Psoas muscle (tissue), 8 donors: ENCODE data around the gene CDT1. TPM values are rescaled to one million over a fixed set of nuclear protein-coding genes. Genes with fewer than 3 reads are reported as not detected.

Experiments used
- ATAC-seq, 4 donors: fragments of 200-7000 bp; cut with Tn5 transposase; one replicate each; pipeline ENCODE4 v1.9.1; 2020; ENCODE audit warnings: moderate library complexity in 3 of 4, mild to moderate bottlenecking in 2 of 4
- DNase-seq, 2 donors: peaks; one replicate each; pipeline ENCODE4 v3.0.0-alpha.2; 2020
- H3K27ac ChIP-seq: fragments of 200-600 bp; one replicate; pipeline ENCODE4 v1.8.0; 2022
- H3K27me3 ChIP-seq, 3 donors: fragments of 200-600 bp in 1 of 3; one replicate each; pipeline versions ENCODE4 v1.6.1 to v1.8.0; 2013 to 2022; ENCODE audit warnings: low read length in 2 of 3, mild to moderate bottlenecking in 2 of 3, moderate library complexity in 1 of 3; ENCODE audit not compliant: insufficient read depth in 3 of 3
- H3K36me3 ChIP-seq, 2 donors: fragments of 200-600 bp in 1 of 2; one replicate each; pipeline versions ENCODE4 v1.6.1 to v1.8.0; 2013 to 2022; ENCODE audit warnings: low read depth in 1 of 2, mild to moderate bottlenecking in 1 of 2, moderate library complexity in 1 of 2; ENCODE audit not compliant: insufficient read depth in 1 of 2
- H3K4me1 ChIP-seq: fragments of 200-600 bp; one replicate; pipeline ENCODE4 v1.8.0; 2022
- H3K4me3 ChIP-seq: fragments of 200-600 bp; one replicate; pipeline ENCODE4 v1.8.0; 2022; ENCODE audit warnings: mild to moderate bottlenecking
- H3K9me3 ChIP-seq: fragments of 200-600 bp; one replicate; pipeline ENCODE4 v1.8.0; 2022
- WGBS, 3 donors: extraction: QIAGEN DNeasy Blood & Tissue Kit; methylation state at CpG; one replicate each; pipeline versions ENCODE4 v1.1.6 to v1.1.7; 2013; 5-methylcytosine and 5-hydroxymethylcytosine counted together
- intact Hi-C, 2 donors: fragments of 100-400 bp; cut with DNase I; formaldehyde crosslinking; loops; one replicate each; pipeline versions ENCODE4 v1.11.0 to v1.14.2; 2022
- polyA plus RNA-seq, 3 donors: library from polyadenylated mRNA; stranded (reverse); fragments of 200-250 nt; gene quantifications; one replicate each; pipeline ENCODE4 v1.2.3, GENCODE V29; 2013
- total RNA-seq, 4 donors: library from RNA; stranded (reverse); fragmentation: NEBNext Ultra II Directional in 2 of 4; extraction: Animal tissue kit (Norgen Biotek cat#: 25700) in 2 of 4; gene quantifications; one replicate each; pipeline versions ENCODE4 v1.2.1 to v1.2.4, GENCODE V29; 2021 to 2023
- TF ChIP-seq, protein P1 (sequence below): fragments of 200-600 bp; IDR thresholded peaks from one replicate; pipeline ENCODE4 v1.8.0; 2022; ENCODE audit warnings: antibody characterized with exemption
- donor health status: healthy with polysubstance abuse.
- donor health status: DM: no; HTN: no; CAD: no; lungs with moderate emphysema.
- donor health status: Bipolar disorder and iron deficiency.
- donor health status: healthy.
- donor health status: DM: yes; HTN: yes; CAD: no.
- donor health status: DM: no; HTN: no; CAD: no.
- donor health status: DM: no; HTN: no; CAD: no.
- donor health status: DM: yes; HTN: yes; CAD: no.

CDT1 gene
- total and polyA plus RNA-seq, 7 donors, result 0.03 to 0.59 (median 0.15) TPM; not detected in 1

DNA sequence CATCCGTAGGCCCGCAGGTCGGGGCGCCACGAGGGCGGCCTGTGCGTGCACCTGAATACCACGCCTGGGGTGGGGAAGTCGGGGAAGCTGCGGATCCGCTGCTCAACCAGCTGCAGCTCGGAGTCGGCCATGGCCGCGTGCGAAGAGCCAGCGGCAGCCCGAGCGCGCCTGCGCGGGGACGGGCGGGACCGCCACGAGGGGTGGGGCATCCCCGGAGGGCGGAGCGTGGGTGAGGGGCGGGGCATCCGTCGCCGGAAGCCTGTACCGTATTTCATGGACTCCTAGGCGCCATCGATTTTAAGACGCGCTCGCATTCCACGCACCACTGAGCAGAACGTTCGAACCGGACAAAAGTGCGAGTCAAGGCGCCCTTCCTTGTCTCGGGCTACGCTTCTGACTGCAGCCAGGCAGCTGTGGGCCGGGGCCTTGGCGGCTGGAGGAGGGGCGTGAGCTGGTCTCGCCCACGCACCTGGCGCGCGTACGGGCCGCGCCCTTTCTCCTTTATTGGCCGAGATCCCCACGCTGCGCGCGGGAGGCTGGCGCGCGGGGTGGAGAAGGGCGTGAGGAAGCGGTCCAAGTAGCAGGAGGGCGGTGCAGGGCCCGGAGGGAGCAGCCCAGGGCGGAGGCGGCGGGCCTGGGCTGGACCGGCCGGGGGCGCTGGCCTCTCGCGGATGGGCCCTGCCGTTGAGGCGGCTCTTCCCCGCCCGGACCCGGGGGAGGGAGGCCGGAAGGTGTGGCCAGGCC is 8.4 kb downstream of the CDT1 start, which contains the start of gene APRT:
APRT (minus strand) TSS at position 160 of the 744 bp plus-strand sequence; CDS start at position 131, 29 bp downstream.
- DNase-seq (peak; percentile 94 to 98), ATAC-seq (peak; percentile 90 to 93 (median 93))
- intact Hi-C loops, result loop anchor here (5.0 to 10.0 kb wide), 5 partner anchors 45 to 405 kb away; partner anchors contain the start of genes ACSF3 (in 2 of the 2), GALNS (in 1 of the 2), TRAPPC2L (in 1 of the 2) and ZNF778 (in 1 of the 2)
- peak within 1 kb of the TSS; percentile 88 for H3K4me3 ChIP-seq
- 1% methylated on average over 24 to 84 of the region's 84 CpGs for WGBS, 3 donors
- no peaks in the 10 kb centered on the region for H3K9me3 ChIP-seq
- peaks cover 13% of the 10 kb centered on the region for H3K4me1 ChIP-seq
- H3K27ac ChIP-seq, result peak within 1 kb of the TSS; percentile 93
- TF ChIP-seq, protein P1, sequence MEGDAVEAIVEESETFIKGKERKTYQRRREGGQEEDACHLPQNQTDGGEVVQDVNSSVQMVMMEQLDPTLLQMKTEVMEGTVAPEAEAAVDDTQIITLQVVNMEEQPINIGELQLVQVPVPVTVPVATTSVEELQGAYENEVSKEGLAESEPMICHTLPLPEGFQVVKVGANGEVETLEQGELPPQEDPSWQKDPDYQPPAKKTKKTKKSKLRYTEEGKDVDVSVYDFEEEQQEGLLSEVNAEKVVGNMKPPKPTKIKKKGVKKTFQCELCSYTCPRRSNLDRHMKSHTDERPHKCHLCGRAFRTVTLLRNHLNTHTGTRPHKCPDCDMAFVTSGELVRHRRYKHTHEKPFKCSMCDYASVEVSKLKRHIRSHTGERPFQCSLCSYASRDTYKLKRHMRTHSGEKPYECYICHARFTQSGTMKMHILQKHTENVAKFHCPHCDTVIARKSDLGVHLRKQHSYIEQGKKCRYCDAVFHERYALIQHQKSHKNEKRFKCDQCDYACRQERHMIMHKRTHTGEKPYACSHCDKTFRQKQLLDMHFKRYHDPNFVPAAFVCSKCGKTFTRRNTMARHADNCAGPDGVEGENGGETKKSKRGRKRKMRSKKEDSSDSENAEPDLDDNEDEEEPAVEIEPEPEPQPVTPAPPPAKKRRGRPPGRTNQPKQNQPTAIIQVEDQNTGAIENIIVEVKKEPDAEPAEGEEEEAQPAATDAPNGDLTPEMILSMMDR, result peak; percentile 34
- peaks cover 6 to 25% of the 10 kb centered on the region in 2 donors for H3K36me3 ChIP-seq
- no peaks in the 10 kb centered on the region for H3K27me3 ChIP-seq

GRCh38 chr16:88812513-88813268 is 9.1 kb downstream of the CDT1 start:
- H3K27me3 ChIP-seq, result no peaks in the 10 kb centered on the region
- H3K27ac ChIP-seq, result peak overlapping the region; percentile 93
- peak overlapping the region; percentile 88 for H3K4me3 ChIP-seq
- ATAC-seq (no peak), DNase-seq (peak; percentile 65 to 84)
- peaks cover 6 to 25% of the 10 kb centered on the region in 2 donors for H3K36me3 ChIP-seq
- WGBS, 3 donors, result 48 to 51% (median 48%) methylated on average over 37 of the region's 37 CpGs
- no peaks in the 10 kb centered on the region for H3K9me3 ChIP-seq
- TF ChIP-seq, protein P1, result no peak
- intact Hi-C loops, result loop anchor here (5.0 to 10.0 kb wide), 5 partner anchors 45 to 405 kb away; partner anchors contain the start of genes ACSF3 (in 2 of the 2), GALNS (in 1 of the 2), TRAPPC2L (in 1 of the 2) and ZNF778 (in 1 of the 2)
- H3K4me1 ChIP-seq, result peaks cover 13% of the 10 kb centered on the region

- 62 to 73% (median 66%) methylated on average over 24 to 26 of the region's 26 CpGs for WGBS, 3 donors
These were observed 9.9 kb downstream of the CDT1 start for GRCh38 chr16:88813269-88814143.

More at GRCh38 chr16:88813269-88814143, 9.9 kb downstream of the CDT1 start:
- no peak overlapping the region for H3K27ac ChIP-seq
- H3K27me3 ChIP-seq, result no peaks in the 10 kb centered on the region
- intact Hi-C loops, result loop anchor here (5.0 to 10.0 kb wide), 5 partner anchors 44 to 404 kb away; partner anchors contain the start of genes ACSF3 (in 2 of the 2), GALNS (in 1 of the 2), TRAPPC2L (in 1 of the 2) and ZNF778 (in 1 of the 2)
- no peaks in the 10 kb centered on the region for H3K9me3 ChIP-seq
- peaks cover 6 to 18% of the 10 kb centered on the region in 2 donors for H3K36me3 ChIP-seq
- DNase-seq (no peak), ATAC-seq (no peak)
- peaks cover 13% of the 10 kb centered on the region for H3K4me1 ChIP-seq
- H3K4me3 ChIP-seq, result no peak overlapping the region
- TF ChIP-seq, protein P1, result no peak
